Type B pancreatic cell (in vitro differentiated cells): ENCODE data around the gene POU6F2. TPM values are rescaled to one million over a fixed set of nuclear protein-coding genes. Genes with fewer than 3 reads are reported as not detected.
A peak's percentile ranks its signal among the peaks of the same experiment; 100 is the strongest.

Experiments
- DNase-seq: peaks from one replicate; pipeline ENCODE4 v3.0.0; 2021; ENCODE audit warnings: mixed read lengths; ENCODE audit not compliant: unreplicated experiment; ENCODE audit errors: extremely low spot score
- H3K27ac Mint-ChIP-seq: 2 replicates; pipeline ENCODE4 v1.8.0; 2021; ENCODE audit warnings: mild to moderate bottlenecking, mixed read lengths
- H3K27me3 Mint-ChIP-seq: 2 replicates; pipeline ENCODE4 v1.8.0; 2021; ENCODE audit warnings: mixed read lengths
- H3K36me3 Mint-ChIP-seq: 2 replicates; pipeline ENCODE4 v1.8.0; 2021; ENCODE audit warnings: mixed read lengths
- H3K4me1 Mint-ChIP-seq: one replicate; pipeline ENCODE4 v1.8.0; 2021; ENCODE audit warnings: mixed read lengths; ENCODE audit not compliant: unreplicated experiment
- H3K4me3 Mint-ChIP-seq: 2 replicates; pipeline ENCODE4 v1.8.0; 2021; ENCODE audit warnings: mild to moderate bottlenecking, mixed read lengths
- H3K9me3 Mint-ChIP-seq: 2 replicates; pipeline ENCODE4 v1.8.0; 2021; ENCODE audit warnings: mixed read lengths
- total RNA-seq: library from RNA; stranded (reverse); gene quantifications from 2 replicates; pipeline ENCODE4 v1.2.1, GENCODE V29; 2021; ENCODE audit warnings: low replicate concordance
- TF ChIP-seq, protein P1 (sequence below): fragments of 200-600 bp; sonication (generic); conservative IDR thresholded peaks from 2 replicates; pipeline ENCODE4 v1.5.0; 2021; ENCODE audit warnings: antibody characterized with exemption, mild to moderate bottlenecking

Gene POU6F2
- total RNA-seq, 1 donor from 2014 or later, result 1.4 TPM

DNA sequence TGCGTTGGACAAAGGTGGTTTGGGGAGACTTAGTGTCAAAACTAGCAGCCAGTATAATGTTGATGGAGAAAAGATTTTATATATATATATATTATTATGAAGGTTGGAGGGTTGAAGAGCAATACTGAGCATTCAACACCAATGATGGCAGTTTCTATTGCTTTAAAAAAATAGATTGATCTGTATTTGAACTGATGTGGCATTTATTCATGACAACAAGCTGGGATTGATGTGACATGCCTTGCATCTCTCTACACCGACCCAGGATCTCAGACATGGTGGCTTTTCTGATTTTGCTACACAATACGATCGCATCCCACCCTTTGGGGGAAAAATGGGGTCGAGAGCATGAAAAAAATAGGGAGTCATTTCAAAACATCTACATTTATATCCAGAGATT, 175.4 kb downstream of the POU6F2 start:
- Mint-ChIP-seq H3K9me3 (no peaks in the 10 kb centered on the region), H3K4me1 (no peaks in the 10 kb centered on the region), H3K27me3 (no peaks in the 10 kb centered on the region), H3K27ac (no peak overlapping the region), H3K4me3 (no peak overlapping the region), H3K36me3 (no peaks in the 10 kb centered on the region)
- TF ChIP-seq, protein P1, sequence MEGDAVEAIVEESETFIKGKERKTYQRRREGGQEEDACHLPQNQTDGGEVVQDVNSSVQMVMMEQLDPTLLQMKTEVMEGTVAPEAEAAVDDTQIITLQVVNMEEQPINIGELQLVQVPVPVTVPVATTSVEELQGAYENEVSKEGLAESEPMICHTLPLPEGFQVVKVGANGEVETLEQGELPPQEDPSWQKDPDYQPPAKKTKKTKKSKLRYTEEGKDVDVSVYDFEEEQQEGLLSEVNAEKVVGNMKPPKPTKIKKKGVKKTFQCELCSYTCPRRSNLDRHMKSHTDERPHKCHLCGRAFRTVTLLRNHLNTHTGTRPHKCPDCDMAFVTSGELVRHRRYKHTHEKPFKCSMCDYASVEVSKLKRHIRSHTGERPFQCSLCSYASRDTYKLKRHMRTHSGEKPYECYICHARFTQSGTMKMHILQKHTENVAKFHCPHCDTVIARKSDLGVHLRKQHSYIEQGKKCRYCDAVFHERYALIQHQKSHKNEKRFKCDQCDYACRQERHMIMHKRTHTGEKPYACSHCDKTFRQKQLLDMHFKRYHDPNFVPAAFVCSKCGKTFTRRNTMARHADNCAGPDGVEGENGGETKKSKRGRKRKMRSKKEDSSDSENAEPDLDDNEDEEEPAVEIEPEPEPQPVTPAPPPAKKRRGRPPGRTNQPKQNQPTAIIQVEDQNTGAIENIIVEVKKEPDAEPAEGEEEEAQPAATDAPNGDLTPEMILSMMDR, result no peak
- DNase-seq, result no peak

DNA sequence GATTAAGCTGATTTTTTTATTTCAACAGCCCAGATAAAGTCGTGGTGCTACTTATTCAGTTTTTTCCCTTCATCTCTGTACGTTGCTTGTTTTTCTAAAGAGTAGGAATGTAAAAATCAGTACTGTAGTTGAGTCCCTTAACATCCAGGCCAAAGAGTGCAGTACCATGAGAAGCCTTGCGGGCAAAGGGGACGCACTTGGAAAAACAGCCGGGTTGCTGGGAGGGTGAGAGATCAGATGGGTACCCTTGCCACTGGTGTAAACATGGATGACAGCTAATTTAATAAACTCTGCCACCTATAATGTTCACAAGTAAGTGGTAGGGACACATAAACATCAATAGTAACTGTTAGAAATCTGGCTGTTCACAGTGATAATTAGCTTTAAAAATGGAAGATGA, 175.9 kb downstream of the POU6F2 start:
- Mint-ChIP-seq H3K27ac (no peak overlapping the region), H3K36me3 (no peaks in the 10 kb centered on the region), H3K4me3 (no peak overlapping the region), H3K4me1 (no peaks in the 10 kb centered on the region), H3K9me3 (no peaks in the 10 kb centered on the region), H3K27me3 (no peaks in the 10 kb centered on the region)
- DNase-seq, result no peak
- TF ChIP-seq, protein P1, result peak; percentile 40

DNA sequence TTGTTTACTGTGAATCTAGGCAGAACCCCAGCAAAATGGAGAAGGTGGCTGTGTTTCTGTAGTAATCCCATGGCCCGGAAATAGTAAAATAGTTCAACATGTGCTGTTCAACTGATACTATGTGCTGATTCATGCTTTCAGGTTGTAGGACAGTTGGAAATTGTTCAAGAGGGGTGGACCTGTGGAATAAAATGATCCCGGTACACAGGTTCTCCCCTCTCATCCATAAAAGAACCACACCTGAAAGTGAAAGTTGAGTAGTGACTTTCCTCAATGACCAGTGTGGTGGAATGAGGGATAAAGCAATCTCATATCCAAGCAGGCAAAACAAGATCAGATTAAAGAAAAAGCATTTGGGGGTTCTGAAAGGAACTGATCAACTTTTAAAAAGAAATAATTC, 177.1 kb downstream of the POU6F2 start:
- no peaks in the 10 kb centered on the region for H3K9me3 Mint-ChIP-seq
- DNase-seq, result no peak
- no peak overlapping the region for H3K4me3 Mint-ChIP-seq
- H3K27ac Mint-ChIP-seq, result no peak overlapping the region
- no peaks in the 10 kb centered on the region for H3K36me3 Mint-ChIP-seq
- H3K27me3 Mint-ChIP-seq, result no peaks in the 10 kb centered on the region
- no peaks in the 10 kb centered on the region for H3K4me1 Mint-ChIP-seq
- TF ChIP-seq, protein P1, result no peak

DNA sequence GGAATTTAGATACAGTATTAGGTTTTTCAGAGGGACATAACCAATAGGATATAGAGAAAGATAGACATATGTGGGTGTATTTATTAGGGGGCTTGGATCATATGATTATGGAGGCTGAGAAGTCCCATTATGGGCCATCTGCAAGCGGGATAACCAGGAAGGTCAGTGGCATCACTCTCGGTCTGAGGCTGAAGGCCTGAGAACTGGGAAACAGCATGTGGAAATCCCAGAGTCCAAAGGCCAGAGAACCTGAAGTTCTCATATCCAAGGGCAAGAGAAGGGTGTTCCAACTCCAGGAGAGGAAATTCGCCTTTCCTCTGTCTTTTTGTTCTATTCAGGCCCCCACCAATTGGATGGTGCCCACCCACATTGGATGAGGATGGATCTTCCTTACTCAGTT, 180.7 kb downstream of the POU6F2 start:
- peaks cover 3% of the 10 kb centered on the region for H3K27me3 Mint-ChIP-seq
- TF ChIP-seq, protein P1, result no peak
- H3K4me3 Mint-ChIP-seq, result no peak overlapping the region
- no peak for DNase-seq
- no peaks in the 10 kb centered on the region for H3K36me3 Mint-ChIP-seq
- no peaks in the 10 kb centered on the region for H3K4me1 Mint-ChIP-seq
- no peaks in the 10 kb centered on the region for H3K9me3 Mint-ChIP-seq
- no peak overlapping the region for H3K27ac Mint-ChIP-seq

DNA sequence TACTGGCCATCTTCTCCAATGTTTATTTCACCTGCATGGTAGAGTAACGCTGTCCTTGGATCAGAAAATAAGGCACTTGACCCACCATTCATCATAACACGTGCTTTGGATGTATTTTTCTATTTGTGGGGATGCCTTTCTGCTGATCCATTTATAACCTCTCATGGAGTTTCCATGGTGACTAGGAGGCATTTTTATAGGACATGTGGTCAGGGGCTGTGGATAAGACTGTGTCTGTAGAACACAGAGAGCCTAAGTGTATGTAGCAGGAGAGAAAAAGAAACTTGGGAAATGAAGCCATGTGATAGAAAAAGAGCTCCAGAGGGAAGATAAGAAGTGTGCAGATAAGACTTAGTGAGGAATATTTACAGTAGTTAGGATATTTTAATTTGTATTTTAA, 184.2 kb downstream of the POU6F2 start:
- TF ChIP-seq, protein P1, result no peak
- Mint-ChIP-seq H3K4me1 (no peaks in the 10 kb centered on the region), H3K9me3 (peaks cover 4% of the 10 kb centered on the region), H3K27ac (no peak overlapping the region), H3K4me3 (no peak overlapping the region), H3K36me3 (no peaks in the 10 kb centered on the region), H3K27me3 (peaks cover 9% of the 10 kb centered on the region)
- DNase-seq, result no peak

DNA sequence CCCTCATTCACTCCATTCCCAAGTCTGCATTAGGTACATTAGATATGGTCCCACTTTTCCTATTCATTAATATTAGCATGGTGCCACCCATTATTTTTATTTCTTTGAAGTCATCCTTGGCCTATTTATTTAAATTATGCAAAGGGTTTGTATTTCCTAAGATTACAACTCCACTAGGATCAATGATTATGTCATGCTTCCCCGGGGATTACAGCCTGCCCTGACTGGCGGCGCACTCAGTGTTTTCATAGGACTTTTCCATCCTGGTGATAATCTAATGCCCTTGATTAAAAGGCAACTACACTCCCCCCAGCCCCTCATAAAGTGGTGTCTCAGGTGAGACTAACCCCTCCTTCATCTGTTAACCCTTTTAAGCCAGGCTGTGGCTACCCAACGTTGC, 187.2 kb downstream of the POU6F2 start:
- Mint-ChIP-seq H3K9me3 (peaks cover 4% of the 10 kb centered on the region), H3K27me3 (peaks cover 9% of the 10 kb centered on the region), H3K4me3 (no peak overlapping the region), H3K36me3 (no peaks in the 10 kb centered on the region), H3K27ac (no peak overlapping the region), H3K4me1 (no peaks in the 10 kb centered on the region)
- DNase-seq, result no peak
- TF ChIP-seq, protein P1, result no peak
